Measurements from ENCODE around the gene TRAPPC3L.

GRCh38 chr6:116500969-116501433 lies 44.5 kb downstream of the TRAPPC3L start:
- TF ChIP-seq GABPA (IDR thresholded peaks at IDR 0.05; ENCODE audit: borderline replicate concordance, insufficient read depth, low read length) (no peak), POLR2AphosphoS5 (IDR thresholded peaks at IDR 0.05; ENCODE audit: low read depth, low read length) (no peak)

Data from H1 (cell line).